NCI-H2196 (cell line): ENCODE data around the gene GPR108.
A peak's percentile ranks its signal among the peaks of the same experiment; 100 is the strongest.
"Not testable (repeated sequence)": the region's sequence is repeated elsewhere in the genome, so short reads cannot be mapped to it uniquely, and the experiment has no call there.

ENCODE experiments used
- DNase-seq: peaks from one replicate; lab custom pipeline; 2025; ENCODE audit not compliant: unreplicated experiment; lab: John Stamatoyannopoulos, UW

Gene GPR108

DNA sequence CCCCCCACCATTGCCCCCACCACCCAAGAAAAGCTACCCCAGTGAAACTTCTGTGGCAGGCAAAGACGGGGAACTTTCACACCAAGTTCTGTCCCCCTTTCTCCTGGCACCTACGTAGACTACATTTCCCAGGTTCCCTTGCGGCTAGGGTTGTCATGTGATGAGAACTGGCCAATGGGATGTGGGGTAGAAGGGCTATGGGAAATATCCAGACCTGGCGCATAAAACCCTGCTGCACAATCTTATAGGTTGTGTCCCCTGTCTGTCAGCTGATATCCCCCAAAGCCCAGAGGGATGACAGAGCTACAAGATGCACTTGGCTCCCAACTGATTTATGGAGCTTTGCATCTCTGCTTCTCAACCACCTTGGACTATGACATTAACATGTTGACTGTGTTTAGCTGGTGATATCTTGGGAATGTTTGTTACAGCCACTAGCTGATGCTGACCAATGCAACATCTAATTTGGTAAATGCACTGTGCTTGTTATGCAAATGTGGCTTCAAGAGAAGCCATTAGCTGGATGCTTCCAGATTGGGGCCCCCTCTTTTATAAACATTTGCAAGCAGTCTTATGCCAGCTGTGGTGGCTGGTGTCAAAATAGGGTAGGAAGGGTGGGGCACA is 23.8 kb upstream of the GPR108 start:
- DNase-seq, result no peak

DNA sequence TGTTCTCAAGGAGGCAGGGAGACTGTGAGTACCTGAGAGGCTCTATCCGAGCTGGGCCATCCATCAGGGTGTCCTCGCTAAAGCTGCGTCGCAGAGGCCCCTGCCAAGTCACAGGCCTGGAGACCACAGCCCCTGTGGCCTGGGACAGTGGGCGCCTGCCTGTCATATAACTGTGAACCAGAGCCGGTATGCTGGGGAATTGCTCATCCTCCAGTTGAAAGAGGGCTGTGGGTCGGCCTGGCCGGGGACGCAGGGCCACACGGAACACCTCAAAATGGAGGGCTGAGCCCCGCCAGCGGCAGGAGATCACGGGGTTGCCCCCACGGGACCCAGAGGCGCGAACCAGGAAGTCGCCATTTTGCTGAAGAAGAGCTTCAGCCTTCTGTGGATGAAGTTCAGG is 23.2 kb upstream of the GPR108 start:
- no peak for DNase-seq

DNA sequence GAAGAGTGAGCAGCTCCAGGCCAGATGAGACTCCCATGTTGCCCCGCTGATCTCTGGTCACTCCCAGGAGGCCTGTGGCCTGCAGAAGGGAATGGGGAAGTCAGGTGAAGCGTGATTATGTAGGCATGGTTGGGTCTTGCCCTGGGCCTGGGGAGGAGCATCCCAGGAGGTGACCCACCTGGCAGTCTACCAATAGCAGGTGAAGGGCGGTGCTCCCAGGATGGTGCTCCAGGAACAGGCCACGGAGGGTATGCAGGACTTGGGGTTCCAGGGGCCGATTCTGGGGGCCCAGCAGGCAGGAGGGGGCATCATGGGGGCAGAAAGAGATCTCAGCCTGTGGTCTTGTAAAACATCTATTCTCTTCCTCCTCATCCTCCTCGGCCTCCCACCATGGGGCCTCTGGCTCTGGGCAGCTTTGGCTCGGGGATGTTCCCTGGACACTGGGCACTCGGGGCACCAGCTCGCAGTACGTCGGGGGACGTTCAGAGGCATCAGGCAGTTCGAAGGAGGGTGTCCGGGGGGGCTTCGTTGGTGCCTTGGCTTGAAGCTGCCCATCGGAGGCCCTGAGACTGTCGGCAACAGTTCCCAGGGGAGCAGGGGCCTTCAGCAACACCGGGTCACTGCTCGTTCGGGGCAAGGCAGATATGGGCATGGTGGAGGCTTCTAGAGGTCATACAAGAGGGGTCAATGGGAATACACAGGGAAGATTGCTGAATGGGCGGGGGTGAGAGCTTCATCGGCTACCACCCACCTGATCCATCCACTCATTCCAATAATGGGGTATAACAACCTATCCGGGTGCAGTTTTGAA is 17.5 kb upstream of the GPR108 start:
- DNase-seq, result no peak

DNA sequence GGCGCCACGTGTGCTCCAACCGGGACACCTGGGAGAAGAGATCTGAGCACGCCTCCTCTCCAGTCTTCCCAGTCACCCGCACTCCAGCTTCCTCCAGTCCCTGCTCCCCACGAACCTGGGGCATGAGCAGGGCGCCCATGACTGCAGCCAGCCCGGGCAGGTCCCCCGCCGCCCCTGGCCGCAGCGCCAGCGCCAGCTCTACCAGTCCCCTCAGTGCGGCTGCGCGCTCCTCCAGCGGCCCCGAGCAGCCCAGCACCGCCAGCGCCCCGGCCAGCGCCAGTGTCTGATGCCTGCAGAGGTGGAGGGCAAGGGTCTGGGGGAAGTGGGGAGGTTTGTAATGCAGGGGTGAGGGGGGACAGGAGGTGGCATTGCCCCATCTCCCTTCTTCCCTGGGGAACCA is 16.8 kb upstream of the GPR108 start:
- no peak for DNase-seq

DNA sequence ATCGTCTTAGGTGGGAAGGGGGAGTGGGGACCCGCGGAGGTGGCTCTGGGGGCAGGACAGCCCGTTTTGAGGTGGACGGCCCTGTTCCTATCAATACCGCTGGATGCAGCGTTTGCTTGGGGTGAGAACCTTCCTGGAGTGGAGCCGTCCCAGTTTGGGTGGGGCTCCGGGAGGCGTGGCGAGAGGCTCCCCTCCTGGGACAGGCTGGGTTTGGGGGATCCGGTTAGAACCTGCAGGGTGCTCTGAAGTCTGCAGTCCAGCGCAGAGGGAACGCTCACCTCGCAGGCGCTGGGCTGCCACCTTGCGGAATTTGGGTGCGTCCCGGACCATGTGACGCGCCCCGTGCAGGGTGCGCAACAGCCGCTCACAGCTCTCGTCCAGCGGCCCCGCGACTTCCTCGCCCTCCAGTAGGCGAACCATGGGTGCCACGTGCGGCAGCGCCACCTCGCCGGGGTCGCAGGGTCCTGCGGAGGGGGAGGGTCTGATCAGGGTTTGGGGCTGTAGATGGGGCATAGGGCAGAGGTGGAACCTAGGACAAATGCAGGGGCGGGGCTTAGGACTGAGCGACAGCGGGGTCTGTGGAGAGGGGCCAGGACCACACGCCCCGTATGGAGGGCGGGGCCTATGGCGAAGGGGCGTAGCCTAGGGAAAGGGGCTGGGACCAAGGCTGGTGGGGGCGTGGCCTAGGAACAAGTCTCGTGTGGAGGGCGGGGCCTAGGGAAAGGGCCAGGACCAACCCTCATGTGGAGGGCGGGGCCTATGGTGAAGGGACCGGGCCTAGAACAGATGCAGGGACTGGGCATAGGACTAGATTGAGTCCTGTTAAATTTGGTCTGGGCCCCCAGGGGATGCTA is 16.0 kb upstream of the GPR108 start:
- DNase-seq, result no peak

DNA sequence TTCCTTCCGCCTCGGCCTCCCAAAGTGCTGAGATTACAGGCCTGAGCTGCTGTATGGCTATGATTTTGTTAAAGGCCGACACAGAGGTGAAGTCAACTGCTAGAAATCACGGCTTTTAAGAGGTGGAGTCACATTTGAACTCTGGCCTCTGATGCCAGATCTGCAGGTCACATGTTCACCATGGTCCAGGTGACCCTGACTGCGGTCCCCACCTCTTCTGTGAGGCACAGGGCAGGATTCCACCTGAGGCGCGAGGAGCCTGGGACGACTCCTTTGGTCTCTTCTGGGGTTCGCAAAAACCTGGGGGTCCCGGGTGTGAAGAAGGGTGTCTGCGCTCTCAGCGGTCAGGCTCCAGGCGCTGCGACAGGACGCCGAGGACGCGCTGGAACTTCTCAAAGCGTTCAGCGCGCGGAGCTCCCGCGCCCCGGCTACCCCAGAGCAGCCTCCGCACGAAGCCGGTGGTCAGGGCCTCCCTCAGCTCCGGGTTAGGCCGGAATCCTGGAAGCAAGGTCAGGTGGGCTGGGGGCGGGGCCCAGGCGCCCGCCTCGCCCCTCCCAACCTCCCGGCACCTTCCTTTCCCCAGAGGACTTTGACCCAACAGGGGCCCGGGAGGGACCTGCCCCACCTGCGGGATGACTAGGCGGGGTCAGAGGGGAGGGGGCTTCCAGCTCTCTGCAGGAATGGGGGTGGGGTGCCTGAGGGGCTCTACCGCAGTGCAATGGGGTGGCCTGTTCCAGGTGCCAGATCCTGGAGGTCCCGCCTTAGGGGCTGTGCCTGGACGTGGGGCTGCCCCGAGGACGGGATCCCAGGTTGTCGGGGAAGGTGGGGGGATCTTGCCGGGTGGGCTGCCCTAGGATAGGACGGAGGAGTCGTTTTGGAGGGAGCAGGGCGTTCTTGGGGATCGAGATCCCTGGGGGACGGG is 15.1 kb upstream of the GPR108 start:
- no peak for DNase-seq

DNA sequence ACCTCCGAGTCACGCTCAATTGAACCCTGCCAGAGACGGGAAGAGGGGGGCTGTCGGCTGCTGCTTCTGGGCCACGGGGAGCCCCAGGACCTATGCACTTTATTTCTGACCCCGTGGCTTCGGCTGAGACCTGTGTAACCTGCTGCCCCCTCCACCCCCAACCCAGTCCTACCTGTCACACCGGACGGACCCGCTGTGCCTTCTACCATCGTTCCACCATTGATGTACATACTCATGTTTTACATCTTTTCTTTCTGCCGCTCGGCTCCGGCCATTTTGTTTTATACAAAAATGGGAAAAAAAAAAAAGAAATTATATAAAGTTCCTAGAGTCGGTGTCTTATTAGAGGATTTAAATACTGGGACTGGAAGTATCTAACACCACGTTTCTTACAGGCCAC is 13.8 kb upstream of the GPR108 start:
- no peak for DNase-seq

DNA sequence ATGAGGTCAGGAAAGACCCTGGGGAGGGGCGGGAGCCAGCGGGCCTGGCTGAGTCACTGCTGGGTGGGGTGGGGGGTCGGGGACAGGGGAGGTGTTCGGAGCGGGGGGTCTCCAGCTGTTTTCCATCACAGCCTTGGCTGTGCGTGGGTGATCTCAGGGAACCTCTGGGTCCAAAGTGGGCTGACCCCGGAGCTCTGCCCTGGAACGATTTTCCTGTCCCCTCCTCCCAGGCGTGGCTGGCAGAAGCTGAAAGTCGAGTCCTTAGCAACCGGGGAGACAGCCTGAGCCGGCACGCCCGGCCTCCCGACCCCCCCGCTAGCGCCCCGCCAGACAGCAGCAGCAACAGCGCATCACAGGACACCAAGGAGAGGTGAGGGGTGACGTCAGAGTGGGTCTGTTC is 12.7 kb upstream of the GPR108 start:
- DNase-seq, result no peak

DNA sequence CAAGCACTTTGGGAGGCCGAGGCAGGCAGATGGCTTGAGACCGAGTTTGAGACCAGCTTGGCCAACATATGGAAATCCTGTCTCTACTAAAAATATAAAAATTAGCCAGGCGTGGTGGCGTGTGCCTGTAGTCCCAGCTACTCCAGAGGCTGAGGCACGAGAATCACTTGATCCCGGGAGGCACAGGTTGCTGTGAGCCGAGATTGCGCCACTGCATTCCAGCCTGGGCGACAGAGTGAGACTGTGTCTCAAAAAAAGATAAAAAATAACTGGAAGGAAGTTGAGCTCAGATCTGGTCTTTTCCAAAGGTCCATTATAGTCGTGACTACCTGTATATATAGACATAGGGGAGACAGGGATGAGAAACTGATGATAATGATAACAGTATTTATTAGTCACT is 11.2 kb upstream of the GPR108 start:
- not testable (repeated sequence) for DNase-seq

DNA sequence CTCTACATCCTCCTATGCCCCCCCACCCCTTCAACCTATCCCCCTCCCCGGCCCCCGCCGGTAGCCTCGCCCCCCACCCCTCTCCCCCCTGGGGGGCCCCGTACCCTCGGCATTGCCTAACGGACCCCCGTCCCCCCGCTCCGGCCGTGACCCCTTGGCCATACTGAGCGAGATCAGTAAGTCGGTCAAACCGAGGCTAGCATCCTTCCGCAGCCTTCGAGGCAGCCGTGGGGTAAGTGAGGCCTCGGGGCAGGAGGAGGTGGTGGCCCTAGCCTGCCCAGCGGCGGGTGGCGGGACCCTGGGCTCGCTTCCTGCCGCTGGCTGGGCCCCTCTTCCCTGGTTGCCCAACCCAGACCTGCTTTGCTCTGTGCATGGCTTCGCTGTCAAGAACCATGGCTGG is 8.6 kb upstream of the GPR108 start:
- DNase-seq, result no peak

DNA sequence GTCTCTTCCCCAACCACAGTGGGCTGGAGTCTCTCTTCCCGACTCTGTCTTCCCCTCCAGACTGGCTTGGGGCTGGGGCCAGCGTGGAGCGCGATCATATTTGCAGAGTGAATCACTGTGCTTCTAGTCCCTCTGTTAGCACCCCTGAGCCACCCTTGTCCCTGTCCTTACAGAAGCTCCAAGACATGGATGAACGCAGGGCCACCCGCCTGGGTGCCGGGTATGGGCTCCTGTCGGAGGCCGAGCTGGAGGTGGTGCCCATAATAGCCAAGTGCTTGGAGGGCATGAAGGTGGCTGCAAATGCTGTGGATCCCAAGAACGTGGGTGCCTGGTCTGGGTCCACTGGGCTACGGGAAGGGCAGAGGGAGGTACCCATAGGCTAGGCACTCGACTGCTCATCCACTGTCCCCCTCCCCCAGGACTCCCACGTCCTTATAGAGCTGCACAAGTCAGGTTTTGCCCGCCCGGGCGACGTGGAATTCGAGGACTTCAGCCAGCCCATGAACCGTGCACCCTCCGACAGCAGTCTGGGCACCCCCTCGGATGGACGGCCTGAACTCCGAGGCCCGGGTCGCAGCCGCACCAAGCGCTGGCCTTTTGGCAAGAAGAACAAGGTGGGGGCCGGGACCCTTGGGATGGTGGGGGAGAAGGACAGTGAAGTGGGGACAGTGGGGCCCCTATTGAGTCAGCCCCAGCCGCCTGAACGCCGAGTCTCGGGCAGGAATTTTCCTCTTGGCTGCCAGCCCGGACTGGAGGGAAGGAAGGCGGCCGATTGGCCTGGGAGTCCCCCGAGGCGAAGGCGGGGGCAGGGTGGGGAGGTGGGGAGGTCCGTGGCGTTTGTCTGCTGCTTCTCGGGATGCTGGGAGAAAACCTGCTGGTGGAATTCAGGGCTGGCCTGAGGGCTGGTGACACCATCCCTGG is 7.3 kb upstream of the GPR108 start:
- no peak for DNase-seq

DNA sequence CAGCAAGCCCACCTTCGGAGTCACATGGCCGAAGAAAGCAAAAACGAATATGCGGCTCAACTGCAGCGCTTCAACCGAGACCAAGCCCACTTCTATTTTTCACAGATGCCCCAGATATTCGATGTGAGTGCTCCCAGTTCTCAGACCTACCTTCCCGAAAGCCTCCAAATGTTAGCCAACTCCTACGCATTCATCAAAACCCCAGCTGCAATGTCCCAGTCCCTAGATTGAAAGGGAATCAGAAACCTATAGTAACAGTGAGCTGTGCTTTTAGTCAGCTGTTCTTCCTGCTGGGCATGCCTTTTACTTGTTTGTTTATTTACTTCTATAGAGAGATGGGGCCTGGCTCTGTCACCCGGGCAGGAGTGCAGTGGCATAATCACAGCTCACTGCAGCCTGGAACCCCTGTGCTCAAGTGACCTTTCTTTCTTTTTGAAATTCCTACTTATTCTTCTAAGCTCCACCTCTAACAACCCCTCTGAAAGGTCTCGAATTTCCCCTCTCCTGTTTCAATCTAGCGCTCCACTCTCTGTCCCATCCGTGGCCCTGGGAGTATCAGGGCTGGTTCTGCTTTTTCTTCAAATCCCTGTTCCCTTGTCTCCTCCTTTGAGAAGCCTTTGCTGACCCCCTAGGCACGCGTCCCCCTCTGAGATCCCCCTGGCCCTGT is 6.5 kb upstream of the GPR108 start:
- DNase-seq, result no peak

DNA sequence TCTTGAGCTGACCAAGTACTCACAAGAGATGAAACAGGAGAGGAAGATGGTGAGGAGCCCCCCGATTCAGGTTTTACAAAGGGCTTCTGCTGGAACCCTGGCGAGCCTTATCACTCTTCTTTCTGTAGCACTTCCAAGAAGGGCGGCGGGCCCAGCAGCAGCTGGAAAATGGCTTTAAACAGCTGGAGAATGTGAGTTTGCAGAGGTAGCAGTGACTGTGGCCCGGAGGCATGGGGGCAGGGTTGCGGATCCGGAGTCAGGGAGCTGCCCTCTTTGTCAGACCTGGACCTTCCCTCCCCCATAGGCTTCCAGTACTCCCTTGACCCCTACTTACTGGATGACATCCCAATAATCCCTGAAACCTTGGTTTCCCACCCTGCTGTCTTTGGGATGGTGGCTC is 5.7 kb upstream of the GPR108 start:
- no peak for DNase-seq

DNA sequence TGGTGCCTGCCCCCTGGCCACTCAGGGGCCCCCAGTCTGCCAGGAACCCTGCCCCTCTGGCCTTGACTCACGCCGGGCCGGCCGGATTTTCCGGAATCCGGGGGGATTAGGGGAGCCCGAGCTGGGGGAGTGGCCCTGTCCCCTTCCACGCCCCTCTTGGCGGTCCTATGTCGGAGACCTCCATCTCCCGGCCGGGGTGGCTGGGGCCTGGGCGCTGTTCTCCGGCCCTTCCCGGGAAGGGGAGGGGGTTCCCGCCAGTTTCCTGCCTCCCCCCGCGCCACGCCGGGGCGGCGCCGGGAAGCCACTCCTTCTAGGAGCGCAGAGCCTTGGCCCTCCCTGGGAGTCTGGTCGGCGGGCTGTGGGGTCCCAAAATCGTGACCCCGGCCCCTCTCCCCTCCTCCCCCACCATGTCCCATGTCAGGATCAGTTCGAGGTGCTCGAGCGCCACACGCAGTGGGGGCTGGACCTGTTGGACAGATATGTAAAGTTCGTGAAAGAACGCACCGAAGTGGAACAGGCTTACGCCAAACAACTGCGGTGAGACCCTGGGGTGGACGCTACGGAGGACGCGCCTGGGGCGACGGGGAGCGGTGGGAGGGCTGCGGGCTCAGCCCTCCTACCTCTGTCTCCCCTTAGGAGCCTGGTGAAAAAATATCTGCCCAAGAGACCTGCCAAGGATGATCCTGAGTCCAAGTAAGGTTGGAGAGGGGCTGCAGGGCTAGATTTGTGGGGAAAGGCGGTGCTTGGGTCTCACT is 3.4 kb upstream of the GPR108 start:
- DNase-seq, result peak; percentile 28

DNA sequence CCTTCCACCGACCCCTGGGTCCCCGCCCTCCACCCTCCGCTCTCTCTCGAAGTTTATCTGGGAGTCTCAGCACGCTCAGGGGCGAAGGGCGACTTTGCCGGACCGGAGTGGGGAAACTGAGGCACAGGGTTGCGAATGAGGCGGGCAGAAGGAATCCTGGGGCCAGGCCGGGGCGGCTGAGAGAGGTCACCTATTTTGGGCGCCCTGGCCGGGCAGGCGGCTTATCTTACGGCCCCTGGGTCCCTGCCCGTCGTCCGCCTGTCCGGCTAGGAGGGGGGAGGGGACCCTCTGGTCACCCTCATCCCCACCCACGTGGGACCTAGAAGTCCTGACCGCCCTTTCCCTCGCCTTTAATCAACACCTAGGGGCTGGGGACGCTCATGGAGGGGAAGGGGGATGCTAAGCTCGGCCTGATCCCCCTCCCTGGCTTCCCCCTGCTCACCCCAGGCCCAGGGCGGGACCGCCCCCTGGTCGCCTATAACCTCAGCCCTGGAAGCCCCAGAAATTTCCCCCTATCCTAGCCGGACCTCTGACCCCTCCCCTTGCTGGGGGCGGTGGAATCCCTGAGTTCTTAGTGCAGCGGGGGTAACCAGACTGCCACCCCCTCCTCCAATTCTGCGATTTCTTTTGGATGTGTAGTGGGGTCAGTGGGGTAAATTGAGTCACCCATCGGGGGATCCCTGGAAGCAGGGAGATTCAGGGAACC is 2.7 kb upstream of the GPR108 start:
- DNase-seq, result no peak

DNA sequence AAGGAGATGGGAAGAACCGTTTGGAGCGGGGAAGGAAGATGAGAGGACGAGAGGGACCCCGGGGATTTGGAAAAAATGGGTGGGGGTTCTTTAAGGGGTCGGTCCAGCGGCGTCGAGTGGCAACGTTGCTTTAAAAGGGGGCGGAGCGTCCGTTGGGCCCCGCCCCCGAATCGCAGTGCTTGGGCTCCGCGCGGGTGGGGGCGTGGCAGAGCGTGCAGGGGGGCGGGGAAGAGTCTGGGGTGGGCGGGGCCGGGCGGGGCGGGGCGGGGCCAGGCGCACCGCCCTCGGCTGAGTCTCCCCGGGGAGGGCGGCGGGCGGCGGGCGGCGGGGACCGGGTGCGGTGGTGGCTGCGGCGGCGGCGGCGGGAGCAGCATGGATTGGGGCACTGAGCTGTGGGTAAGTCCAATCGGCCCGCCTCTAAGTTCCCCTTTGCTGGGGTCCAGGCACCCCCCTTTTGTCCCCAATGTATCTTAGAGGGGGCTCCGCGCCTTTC is 2.1 kb upstream of the GPR108 start, which contains the start of gene TRIP10:
TRIP10 (plus strand) TSS at position 291 of the 493 bp plus-strand sequence; CDS start at position 373, 82 bp downstream.
- DNase-seq, result peak; percentile 81

DNA sequence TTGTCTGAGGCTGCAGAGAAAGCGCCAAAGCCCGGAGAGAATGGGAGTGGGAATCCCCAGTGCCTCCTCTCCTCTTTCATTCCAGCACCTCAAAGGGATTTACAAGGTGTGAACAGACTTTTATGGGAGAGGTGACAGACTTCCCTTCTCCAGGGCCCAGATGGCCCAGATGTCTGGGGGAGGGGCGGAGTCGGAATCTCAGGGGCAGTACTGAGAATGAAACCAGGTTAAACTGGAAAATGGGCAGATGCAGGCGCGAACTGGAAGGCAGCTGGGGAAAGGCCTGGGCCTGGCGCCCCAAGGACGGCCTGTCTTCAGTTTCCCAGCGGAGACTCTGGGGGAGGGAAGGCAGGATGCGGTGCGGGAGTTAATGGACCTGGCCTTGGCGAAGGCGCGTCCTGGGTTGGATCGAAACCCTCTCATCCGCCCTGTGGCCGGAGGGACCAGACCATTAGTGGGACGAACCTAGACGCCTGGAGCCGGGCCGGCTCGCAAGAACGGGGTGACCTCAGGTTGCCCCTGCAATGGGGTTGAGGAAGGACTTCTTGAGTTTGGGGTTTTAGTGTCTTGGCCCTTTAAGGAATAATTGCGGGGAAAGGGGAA is 1.5 kb upstream of the GPR108 start:
- peak; percentile 72 for DNase-seq
